Measurements from ENCODE around the gene KPNA6.

KPNA6 gene

GRCh38 chr1:32194984-32195383 lies 87.1 kb downstream of the KPNA6 start:
- no peak for DNase-seq

- DNase-seq = no peak
Measured at GRCh38 chr1:32195531-32195930, 87.7 kb downstream of the KPNA6 start.

GRCh38 chr1:32195972-32196823 lies 88.3 kb downstream of the KPNA6 start:
- no peak for DNase-seq

GRCh38 chr1:32197074-32197473 lies 89.2 kb downstream of the KPNA6 start:
- DNase-seq = peak in 1 of 3 experiments; percentile 14

GRCh38 chr1:32197837-32198236 lies 90.0 kb downstream of the KPNA6 start:
- DNase-seq = peak in 1 of 3 experiments; percentile 17

- DNase-seq = no peak
Measured at GRCh38 chr1:32198237-32199042, 90.6 kb downstream of the KPNA6 start.

GRCh38 chr1:32199043-32199716 lies 91.3 kb downstream of the KPNA6 start:
- DNase-seq = peak in 1 of 3 experiments; percentile 51

- peak; percentile 25 to 62 (median 51) for DNase-seq
Measured at GRCh38 chr1:32199717-32200072, 91.8 kb downstream of the KPNA6 start.

- DNase-seq = peak; percentile 60 to 79 (median 72)
Measured at GRCh38 chr1:32200226-32201010, 92.6 kb downstream of the KPNA6 start, which contains the start of gene CCDC28B. CCDC28B (plus strand) TSS chr1:32200595; CDS start chr1:32201936, 1,341 bp downstream.

GRCh38 chr1:32201011-32201855 lies 93.4 kb downstream of the KPNA6 start:
- peak; percentile 8 to 61 (median 53) for DNase-seq

- peak in 2 of 3 experiments; percentile 76 to 77 for DNase-seq
Measured at GRCh38 chr1:32204943-32205361, 97.1 kb downstream of the KPNA6 start.

- peak; percentile 91 to 96 (median 96) for DNase-seq
Measured at GRCh38 chr1:32205401-32206370, 97.8 kb downstream of the KPNA6 start, which contains the start of gene IQCC. IQCC (plus strand) TSS chr1:32205671; CDS start chr1:32205682, 11 bp downstream.

GRCh38 chr1:32208469-32208868 lies 100.6 kb downstream of the KPNA6 start:
- no peak for DNase-seq

- peak; percentile 83 to 94 (median 91) for DNase-seq
Measured at GRCh38 chr1:32208891-32209328, 101.1 kb downstream of the KPNA6 start, which contains the start of gene DCDC2B. DCDC2B (plus strand) TSS chr1:32209089; CDS start chr1:32209094, 5 bp downstream.

GRCh38 chr1:32215629-32216480 lies 108.0 kb downstream of the KPNA6 start:
- DNase-seq = peak; percentile 56 to 73 (median 68)

GRCh38 chr1:32216566-32216965 lies 108.7 kb downstream of the KPNA6 start:
- DNase-seq = no peak

- no peak for DNase-seq
Measured at GRCh38 chr1:32219022-32219421, 111.2 kb downstream of the KPNA6 start.

GRCh38 chr1:32220746-32221580 lies 113.1 kb downstream of the KPNA6 start:
- peak in 1 of 3 experiments; percentile 39 for DNase-seq
